ENCODE results near the gene TTC28. TPM values are rescaled to one million over a fixed set of nuclear protein-coding genes. Genes with fewer than 3 reads are reported as not detected.

The TTC28 gene
- total RNA-seq, 1 experiment from 2014 or later: 0.12 TPM

- Histone ChIP-seq H3K27me3 (ENCODE audit: insufficient read depth, low read length) (peaks cover 11% of the 10 kb centered on the region; the same call in 1 of the 2 replicates), H3K36me3 (ENCODE audit: control insufficient read depth in 1 of 2, insufficient read depth in 2 of 2, low read length in 2 of 2) (no peaks in the 10 kb centered on the region), H3K4me1 (ENCODE audit: control insufficient read depth in 1 of 2, insufficient read depth in 2 of 2, low read length in 2 of 2) (no peaks in the 10 kb centered on the region), H2AFZ (ENCODE audit: low read depth, low read length, poor library complexity, severe bottlenecking) (no peak overlapping the region), H3K9ac (ENCODE audit: low read length) (no peak overlapping the region), H3K79me2 (ENCODE audit: insufficient read depth, low read length) (no peaks in the 10 kb centered on the region), H3K9me3 (ENCODE audit: control insufficient read depth in 1 of 2, insufficient read depth in 1 of 2, low read depth in 1 of 2, low read length in 2 of 2) (no peaks in the 10 kb centered on the region), H3K27ac (ENCODE audit: low read depth, low read length) (no peak overlapping the region), H4K20me1 (ENCODE audit: insufficient read depth) (no peaks in the 10 kb centered on the region), H3K4me3 (replicated peaks in 1 of 2; ENCODE audit: low read depth in 1 of 2, low read length in 2 of 2) (no peak overlapping the region), H3K9me2 (ENCODE audit: insufficient read depth) (no peaks in the 10 kb centered on the region), H3K4me2 (ENCODE audit: low read length) (no peak overlapping the region)
- CTCF ChIA-PET: no interaction called here
- no peak for TF ChIP-seq ZNF274 (IDR thresholded peaks at IDR 0.05; ENCODE audit: low read depth, low read length)
- TF ChIP-seq REST (IDR thresholded peaks at IDR 0.05; ENCODE audit: low read depth): no peak
- no peak for TF ChIP-seq CTCF (IDR thresholded peaks at IDR 0.05 in 2 of 3, conservative IDR thresholded peaks at IDR 0.05 in 1 of 3; ENCODE audit: borderline replicate concordance in 1 of 3, insufficient read depth in 1 of 3, low read depth in 2 of 3, low read length in 2 of 3)
- no peak for TF ChIP-seq TCF7L2 (IDR thresholded peaks at IDR 0.05; ENCODE audit: borderline replicate concordance, extremely low read depth, insufficient read depth, insufficient read length)
- TF ChIP-seq CBX3 (IDR thresholded peaks at IDR 0.05; ENCODE audit: low read depth): no peak
- no peak for TF ChIP-seq ZBTB33 (IDR thresholded peaks at IDR 0.05; ENCODE audit: extremely low read depth, insufficient replicate concordance, low read length)
- TF ChIP-seq RAD21 (IDR thresholded peaks at IDR 0.05; ENCODE audit: low read depth): no peak
- no peak for TF ChIP-seq POLR2AphosphoS5 (IDR thresholded peaks at IDR 0.05; ENCODE audit: low read depth, low read length)
- TF ChIP-seq ZFX (IDR thresholded peaks at IDR 0.05): no peak
- TF ChIP-seq SP1 (IDR thresholded peaks at IDR 0.05; ENCODE audit: low read depth): no peak
- no peak for TF ChIP-seq ELF1 (IDR thresholded peaks at IDR 0.05; ENCODE audit: borderline replicate concordance, low read depth)
- TF ChIP-seq EZH2 (IDR thresholded peaks at IDR 0.05): no peak
- ATAC-seq (no peak), DNase-seq (ENCODE audit: low read depth, low spot score) (no peak)
- POLR2A ChIA-PET: no interaction called here
- intact Hi-C loops (cut with micrococcal nuclease): no loop called here
- no TSS peak for BruUV-seq (replicated peaks)
- RAD21 ChIA-PET (ENCODE audit: low non-redundant PET in 1 of 2, low total read pairs in 2 of 2, uncharacterized antibody in 2 of 2, unreplicated experiment in 2 of 2): no interaction called here
Observed at GRCh38 chr22:28031383-28031922, 648.2 kb downstream of the TTC28 start.
